HCT116 (cell line): ENCODE data around the gene TXNDC11. TPM values are rescaled to one million over a fixed set of nuclear protein-coding genes. Genes with fewer than 3 reads are reported as not detected.

Source experiments
- ATAC-seq: fragments of 200-7000 bp; cut with Tn5 transposase; 2 replicates; pipeline ENCODE4 v1.9.1; 2020; ENCODE audit warnings: mild to moderate bottlenecking, moderate library complexity
- BruUV-seq: library from RNA; stranded (reverse); fragments of 400-500 nt; replicated peaks from 2 replicates; lab custom pipeline; 2021; lab: Mats Ljungman, UMichigan
- CTCF ChIA-PET: fragments of 300-600 bp; sonication (Branson Sonifier 250); formaldehyde crosslinking; loops from one replicate; lab custom pipeline; 2021; ENCODE audit warnings: antibody characterized with exemption; lab: Charles Lee
- POLR2A ChIA-PET: fragments of 300-600, 350-600 bp; sonication (Branson Sonifier 250); formaldehyde crosslinking; loops from one replicate; lab custom pipeline; 2021; ENCODE audit warnings: antibody characterized with exemption; lab: Charles Lee
- RAD21 ChIA-PET, 2 experiments: fragments of 300-600 bp; sonication (Branson Sonifier 250); formaldehyde crosslinking; loops; one replicate each; lab custom pipeline; 2023; ENCODE audit warnings: low total read pairs in 2 of 2; ENCODE audit not compliant: uncharacterized antibody in 2 of 2, unreplicated experiment in 2 of 2, low non-redundant PET in 1 of 2; lab: Charles Lee
- DNase-seq: peaks from one replicate; pipeline ENCODE4 v3.0.0-alpha.2; 2010; ENCODE audit warnings: low read depth, low spot score
- H2AFZ ChIP-seq: fragments of 200-600 bp; shearing (Covaris generic), sonication (generic); 2 replicates; pipeline ENCODE4 v1.6.1; 2017; ENCODE audit warnings: low read depth, mixed run types, mixed read lengths, antibody characterized with exemption, low read length; ENCODE audit not compliant: poor library complexity, severe bottlenecking
- H3K27ac ChIP-seq: 2 replicates; pipeline ENCODE4 v1.5.1; 2012; ENCODE audit warnings: low read depth, low read length
- H3K27me3 ChIP-seq: fragments of 200-600 bp; sonication (generic); 2 replicates; pipeline ENCODE4 v1.6.1; 2016; ENCODE audit warnings: mixed run types, low read length, mixed read lengths; ENCODE audit not compliant: insufficient read depth
- H3K36me3 ChIP-seq, 2 experiments: fragments of 200-500 bp in 1 of 2; fragments of 200-600 bp in 1 of 2; sonication (Bioruptor generic) in 1 of 2; sonication (generic) in 1 of 2; 2 replicates each; pipeline versions ENCODE4 v1.5.1 to v1.6.1; 2014 to 2016; ENCODE audit warnings: low read length in 2 of 2, inconsistent platforms in 1 of 2, mixed read lengths in 1 of 2, mixed run types in 1 of 2; ENCODE audit not compliant: insufficient read depth in 2 of 2, control insufficient read depth in 1 of 2
- H3K4me1 ChIP-seq, 2 experiments: fragments of 200-600 bp in 1 of 2; sonication (generic) in 1 of 2; 2 replicates each; pipeline versions ENCODE4 v1.5.1 to v1.6.1; 2012 to 2017; ENCODE audit warnings: low read length in 2 of 2, inconsistent platforms in 1 of 2, mild to moderate bottlenecking in 1 of 2, mixed read lengths in 1 of 2, mixed run types in 1 of 2, moderate library complexity in 1 of 2; ENCODE audit not compliant: insufficient read depth in 2 of 2, control insufficient read depth in 1 of 2
- H3K4me2 ChIP-seq: fragments of 200-600 bp; sonication (generic); 2 replicates; pipeline ENCODE4 v1.6.1; 2017; ENCODE audit warnings: mixed run types, low read length, mixed read lengths
- H3K4me3 ChIP-seq, 2 experiments: fragments of 200-600 bp in 1 of 2; sonication (generic) in 1 of 2; replicated peaks in 1 of 2; 2 replicates each; pipeline ENCODE4 v1.5.1; 2011 to 2016; ENCODE audit warnings: low read length in 2 of 2, control low read depth in 1 of 2, low read depth in 1 of 2, mild to moderate bottlenecking in 1 of 2, mixed read lengths in 1 of 2, mixed run types in 1 of 2
- H3K79me2 ChIP-seq: fragments of 200-600 bp; sonication (generic); 2 replicates; pipeline ENCODE4 v1.6.1; 2017; ENCODE audit warnings: mild to moderate bottlenecking, mixed run types, low read length, moderate library complexity, mixed read lengths; ENCODE audit not compliant: insufficient read depth
- H3K9ac ChIP-seq: fragments of 200-600 bp; sonication (generic); 2 replicates; pipeline ENCODE4 v1.6.1; 2016; ENCODE audit warnings: low read length, mixed read lengths
- H3K9me2 ChIP-seq: fragments of 200-600 bp; sonication (generic), shearing (Covaris generic); 2 replicates; pipeline ENCODE4 v1.6.1; 2017; ENCODE audit warnings: mixed run types, mild to moderate bottlenecking, moderate library complexity; ENCODE audit not compliant: insufficient read depth
- H3K9me3 ChIP-seq, 2 experiments: fragments of 200-500 bp in 1 of 2; fragments of 200-600 bp in 1 of 2; sonication (Bioruptor generic) in 1 of 2; sonication (generic) in 1 of 2; 2 replicates each; pipeline ENCODE4 v1.6.1; 2014 to 2017; ENCODE audit warnings: low read length in 2 of 2, mixed read lengths in 2 of 2, inconsistent platforms in 1 of 2, low read depth in 1 of 2, mild to moderate bottlenecking in 1 of 2, mixed run types in 1 of 2, moderate library complexity in 1 of 2; ENCODE audit not compliant: control insufficient read depth in 1 of 2, insufficient read depth in 1 of 2
- H4K20me1 ChIP-seq: fragments of 200-600 bp; sonication (generic), shearing (Covaris generic); 2 replicates; pipeline ENCODE4 v1.6.1; 2017; ENCODE audit warnings: mixed run types, mild to moderate bottlenecking, moderate library complexity; ENCODE audit not compliant: insufficient read depth
- CEBPB ChIP-seq: IDR thresholded peaks from 2 replicates; pipeline ENCODE4 v1.6.1; 2012; ENCODE audit warnings: low read depth
- EGR1 ChIP-seq: IDR thresholded peaks from 2 replicates; pipeline ENCODE4 v1.6.1; 2012; ENCODE audit warnings: low read depth
- EZH2 ChIP-seq: fragments of 200-600 bp; sonication (generic); IDR thresholded peaks from 2 replicates; pipeline ENCODE4 v1.6.1; 2017; ENCODE audit warnings: antibody characterized with exemption, mixed run types
- intact Hi-C: fragments of 100-400 bp; cut with micrococcal nuclease; formaldehyde crosslinking; loops from 2 replicates; pipeline ENCODE4 v1.10.0; 2022
- total RNA-seq: library from RNA; stranded (reverse); gene quantifications from one replicate; pipeline ENCODE4 v1.2.1, GENCODE V29; 2021; ENCODE audit not compliant: unreplicated experiment
- TF ChIP-seq, protein P1 (sequence below): IDR thresholded peaks from 2 replicates; pipeline ENCODE4 v1.6.1; 2012

Gene TXNDC11
- total RNA-seq, 1 experiment from 2014 or later = 26.8 TPM

DNA sequence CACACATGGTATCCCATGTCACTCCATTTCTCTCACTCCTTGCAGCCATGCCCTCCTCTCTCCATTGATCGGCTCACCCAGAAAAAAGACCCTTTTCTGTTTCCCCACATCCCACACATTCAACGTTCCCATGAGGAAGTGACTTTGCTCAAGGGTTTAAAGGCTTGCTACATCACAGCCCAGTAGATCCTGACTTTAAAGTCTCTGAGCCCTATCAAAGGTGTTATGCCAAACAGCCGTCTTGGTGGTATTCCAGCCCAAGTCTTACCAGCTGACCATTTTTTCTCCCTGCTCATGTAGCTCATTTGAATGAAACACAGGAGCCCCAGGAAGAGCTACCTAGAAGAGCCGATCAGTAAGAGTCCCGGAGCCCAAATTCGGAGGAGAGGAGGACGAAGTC lies 7.4 kb upstream of the TXNDC11 start:
- no peaks in the 10 kb centered on the region for H3K9me3 ChIP-seq
- H4K20me1 ChIP-seq = no peaks in the 10 kb centered on the region
- ATAC-seq (no peak), DNase-seq (no peak)
- RAD21 ChIA-PET = no interaction called here
- H2AFZ ChIP-seq = no peak overlapping the region
- BruUV-seq = no TSS peak
- intact Hi-C loops = no loop called here
- no peaks in the 10 kb centered on the region for H3K27me3 ChIP-seq
- H3K4me1 ChIP-seq = no peaks in the 10 kb centered on the region
- CTCF ChIA-PET = no interaction called here
- H3K27ac ChIP-seq = no peak overlapping the region
- no peaks in the 10 kb centered on the region for H3K9me2 ChIP-seq
- H3K9ac ChIP-seq = no peak overlapping the region
- POLR2A ChIA-PET = no interaction called here
- H3K79me2 ChIP-seq = no peaks in the 10 kb centered on the region
- TF ChIP-seq, protein P1, sequence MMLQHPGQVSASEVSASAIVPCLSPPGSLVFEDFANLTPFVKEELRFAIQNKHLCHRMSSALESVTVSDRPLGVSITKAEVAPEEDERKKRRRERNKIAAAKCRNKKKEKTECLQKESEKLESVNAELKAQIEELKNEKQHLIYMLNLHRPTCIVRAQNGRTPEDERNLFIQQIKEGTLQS = no peak
- peaks cover 22 to 24% of the 10 kb centered on the region in 2 experiments; a peak in 3 of 4 replicates for H3K36me3 ChIP-seq
- H3K4me3 ChIP-seq = no peak overlapping the region
- no peak overlapping the region for H3K4me2 ChIP-seq

- H3K27me3 ChIP-seq = no peaks in the 10 kb centered on the region
- H4K20me1 ChIP-seq = no peaks in the 10 kb centered on the region
- H3K4me1 ChIP-seq = peaks cover 6 to 7% of the 10 kb centered on the region in 2 experiments; a peak in 3 of 4 replicates
- BruUV-seq = no TSS peak
- TF ChIP-seq EZH2 = no peak
- TF ChIP-seq CEBPB = no peak
- TF ChIP-seq EGR1 = no peak
- TF ChIP-seq, all 23 proteins: peak for 0
- POLR2A ChIA-PET = no interaction called here
- H3K4me2 ChIP-seq = no peak overlapping the region
- no peaks in the 10 kb centered on the region for H3K9me2 ChIP-seq
- intact Hi-C loops = no loop called here
- H3K36me3 ChIP-seq = peaks cover 22 to 24% of the 10 kb centered on the region in 2 experiments; a peak in 3 of 4 replicates
- no peak overlapping the region for H3K4me3 ChIP-seq
- RAD21 ChIA-PET = no interaction called here
- no peak overlapping the region for H2AFZ ChIP-seq
- no peak overlapping the region for H3K9ac ChIP-seq
- no peak for ATAC-seq
- H3K79me2 ChIP-seq = no peaks in the 10 kb centered on the region
- CTCF ChIA-PET = no interaction called here
- no peak for DNase-seq
- no peak overlapping the region for H3K27ac ChIP-seq
- no peaks in the 10 kb centered on the region for H3K9me3 ChIP-seq
Observed at GRCh38 chr16:11748404-11749254, 6.0 kb upstream of the TXNDC11 start.
